Stimulated activated naive B cell treated with anti-CD40 and anti-IgM and Interleukin-4, amounts not matched to agents 10 μg/mL and 1 μg/mL and 100 μg/mL, for 72 hours (primary cell): ENCODE measurements around the gene POU4F3.
"Not testable (repeated sequence)": the region's sequence is repeated elsewhere in the genome, so short reads cannot be mapped to it uniquely, and the experiment has no call there.

ENCODE experiments used
- ATAC-seq, 2 donors: fragments of 150-1000 bp; cut with Tn5 transposase; replicated peaks; 2 replicates each; pipeline ENCODE4 v1.10.0; 2021; ENCODE audit warnings: moderate library complexity in 1 of 2
- DNase-seq: peaks from one replicate; pipeline ENCODE4 v3.0.0; 2021
- H3K27ac Mint-ChIP-seq: one replicate; pipeline ENCODE4 v1.8.0; 2022; ENCODE audit warnings: mild to moderate bottlenecking, mixed read lengths
- H3K27me3 Mint-ChIP-seq, 2 donors: one replicate each; pipeline ENCODE4 v1.8.0; 2022; ENCODE audit warnings: mixed read lengths in 2 of 2
- H3K36me3 Mint-ChIP-seq, 2 donors: one replicate each; pipeline ENCODE4 v1.8.0; 2022; ENCODE audit warnings: mixed read lengths in 2 of 2, mild to moderate bottlenecking in 1 of 2
- H3K4me1 Mint-ChIP-seq, 2 donors: one replicate each; pipeline ENCODE4 v1.8.0; 2022; ENCODE audit warnings: mixed read lengths in 2 of 2, mild to moderate bottlenecking in 1 of 2
- H3K4me3 Mint-ChIP-seq, 2 donors: one replicate each; pipeline ENCODE4 v1.8.0; 2022; ENCODE audit warnings: mild to moderate bottlenecking in 2 of 2, mixed read lengths in 2 of 2, moderate library complexity in 1 of 2
- H3K9me3 Mint-ChIP-seq, 2 donors: one replicate each; pipeline ENCODE4 v1.8.0; 2022; ENCODE audit warnings: mixed read lengths in 2 of 2, mild to moderate bottlenecking in 1 of 2

The POU4F3 gene, protein sequence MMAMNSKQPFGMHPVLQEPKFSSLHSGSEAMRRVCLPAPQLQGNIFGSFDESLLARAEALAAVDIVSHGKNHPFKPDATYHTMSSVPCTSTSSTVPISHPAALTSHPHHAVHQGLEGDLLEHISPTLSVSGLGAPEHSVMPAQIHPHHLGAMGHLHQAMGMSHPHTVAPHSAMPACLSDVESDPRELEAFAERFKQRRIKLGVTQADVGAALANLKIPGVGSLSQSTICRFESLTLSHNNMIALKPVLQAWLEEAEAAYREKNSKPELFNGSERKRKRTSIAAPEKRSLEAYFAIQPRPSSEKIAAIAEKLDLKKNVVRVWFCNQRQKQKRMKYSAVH

DNA sequence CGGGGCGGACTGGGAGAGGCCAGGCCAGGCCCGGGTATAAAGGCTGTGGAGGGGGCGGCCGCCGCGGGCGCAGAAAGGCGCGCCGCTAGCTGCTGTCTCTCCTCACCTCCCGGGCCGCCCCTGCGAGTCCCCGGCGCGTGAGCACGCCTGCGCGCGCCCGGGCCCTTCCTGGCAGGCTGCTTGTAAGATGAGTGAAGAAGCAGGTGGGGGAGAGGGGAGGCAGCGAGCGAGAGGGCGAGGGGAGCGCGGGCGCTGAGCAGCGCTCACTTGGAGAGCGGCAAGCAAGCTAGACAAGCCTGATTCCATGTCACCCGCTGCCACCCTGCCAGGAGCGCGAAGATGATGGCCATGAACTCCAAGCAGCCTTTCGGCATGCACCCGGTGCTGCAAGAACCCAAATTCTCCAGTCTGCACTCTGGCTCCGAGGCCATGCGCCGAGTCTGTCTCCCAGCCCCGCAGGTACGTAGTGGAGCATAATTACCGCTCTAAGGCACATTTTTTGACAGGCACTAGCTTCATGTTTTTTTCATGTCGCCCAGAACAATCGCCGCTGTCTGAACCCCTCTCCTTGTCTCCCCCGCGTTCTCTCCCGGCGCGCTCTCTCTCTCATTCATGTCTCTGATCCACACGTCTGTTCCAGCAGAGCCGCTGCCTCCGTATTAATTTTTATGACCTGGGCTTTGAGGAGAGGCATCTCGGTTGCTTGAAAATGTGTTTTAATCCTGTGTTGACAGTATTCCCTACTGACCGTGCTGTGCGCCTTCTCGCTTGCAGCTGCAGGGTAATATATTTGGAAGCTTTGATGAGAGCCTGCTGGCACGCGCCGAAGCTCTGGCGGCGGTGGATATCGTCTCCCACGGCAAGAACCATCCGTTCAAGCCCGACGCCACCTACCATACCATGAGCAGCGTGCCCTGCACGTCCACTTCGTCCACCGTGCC lies at the start of gene POU4F3:
TSS of gene POU4F3 (plus strand) at position 66 of the 941 bp plus-strand sequence. CDS start at position 340, 274 bp downstream.
- Mint-ChIP-seq H3K27ac (peak within 1 kb of the TSS; percentile 89), H3K4me1 (peaks cover 22 to 41% of the 10 kb centered on the region in 2 donors), H3K4me3 (peak within 1 kb of the TSS; percentile 39 to 44), H3K36me3 (peaks cover 0 to 5% of the 10 kb centered on the region in 2 donors), H3K9me3 (peaks cover 0 to 5% of the 10 kb centered on the region in 2 donors), H3K27me3 (peaks cover 85 to 96% of the 10 kb centered on the region in 2 donors)
- DNase-seq: no peak
- ATAC-seq: no peak

DNA sequence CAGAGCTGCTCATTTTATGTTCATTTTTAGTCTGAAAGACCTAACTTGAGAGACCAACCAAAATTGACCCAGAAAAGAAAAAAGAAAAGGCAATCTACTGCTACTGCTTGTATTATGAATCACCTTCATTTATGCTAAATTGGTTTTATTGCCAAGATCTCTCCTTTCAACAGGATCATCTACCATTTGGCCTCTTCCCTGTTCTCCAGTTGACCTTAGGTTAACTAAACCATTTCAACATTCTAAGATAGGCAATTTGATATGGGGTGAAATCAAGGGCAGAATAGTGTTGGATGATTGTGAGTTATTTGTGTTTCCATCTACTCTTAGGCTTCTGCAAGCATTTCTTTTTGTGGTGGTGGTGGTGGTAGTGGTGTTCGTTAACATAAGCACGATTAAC lies 48.3 kb upstream of the POU4F3 start:
- H3K4me1 Mint-ChIP-seq: no peaks in the 10 kb centered on the region
- H3K27me3 Mint-ChIP-seq: no peaks in the 10 kb centered on the region
- H3K4me3 Mint-ChIP-seq: no peak overlapping the region
- no peak overlapping the region for H3K27ac Mint-ChIP-seq
- ATAC-seq (no peak), DNase-seq (no peak)
- no peaks in the 10 kb centered on the region for H3K9me3 Mint-ChIP-seq
- peaks cover 5 to 9% of the 10 kb centered on the region in 2 donors for H3K36me3 Mint-ChIP-seq

DNA sequence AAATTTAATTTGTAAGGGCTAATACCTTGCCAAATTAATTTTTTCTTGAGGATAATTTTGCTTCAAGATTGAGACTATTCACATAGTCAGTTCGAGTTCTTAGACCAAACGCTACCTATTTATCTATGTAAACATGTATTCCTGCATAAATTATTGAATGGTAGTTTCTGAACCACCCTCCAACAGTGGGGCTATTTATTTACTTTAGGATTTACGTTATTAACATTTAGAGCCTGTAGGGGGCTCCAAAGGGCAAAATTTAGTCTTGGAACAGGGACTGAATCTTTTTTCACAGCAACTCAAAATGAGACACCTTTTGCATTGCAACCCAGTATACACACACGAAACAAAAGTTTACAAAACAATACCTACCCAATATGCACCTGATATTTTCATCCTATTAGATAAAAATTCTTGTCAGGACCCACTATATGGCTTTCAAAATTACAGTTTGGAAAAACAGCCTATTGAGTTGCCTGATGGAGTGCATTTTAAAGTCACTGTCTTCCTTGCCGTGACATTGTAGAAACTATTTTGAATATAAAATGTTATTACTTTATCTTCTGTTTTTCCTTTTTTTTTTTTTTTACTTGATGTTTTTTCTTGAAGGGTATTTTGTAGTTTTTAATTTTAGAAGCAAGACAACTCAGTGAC lies 47.1 kb upstream of the POU4F3 start:
- peaks cover 3 to 9% of the 10 kb centered on the region in 2 donors for H3K36me3 Mint-ChIP-seq
- DNase-seq (no peak), ATAC-seq (peak; percentile 68)
- H3K27me3 Mint-ChIP-seq: no peaks in the 10 kb centered on the region
- H3K9me3 Mint-ChIP-seq: no peaks in the 10 kb centered on the region
- no peaks in the 10 kb centered on the region for H3K4me1 Mint-ChIP-seq
- H3K27ac Mint-ChIP-seq: no peak overlapping the region
- H3K4me3 Mint-ChIP-seq: no peak overlapping the region

DNA sequence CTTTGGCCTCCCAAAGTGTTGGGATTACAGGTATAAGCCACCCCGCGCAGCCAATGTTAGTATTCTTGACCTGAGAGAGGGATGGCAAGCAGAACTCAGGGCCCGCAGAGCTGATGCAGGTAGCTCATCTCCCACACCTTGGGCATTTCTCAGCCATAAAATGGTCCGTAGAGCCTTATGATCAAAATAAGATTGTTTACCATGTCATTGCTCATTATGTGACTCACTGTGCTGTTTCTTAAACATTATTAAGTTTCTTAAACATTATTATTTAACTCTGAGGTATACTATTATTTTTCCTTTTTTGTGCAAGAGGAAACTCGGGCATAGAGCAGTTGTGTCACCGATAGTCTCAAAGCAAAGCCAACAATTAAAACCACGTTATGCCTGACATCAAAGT lies 42.4 kb upstream of the POU4F3 start:
- Mint-ChIP-seq H3K36me3 (no peaks in the 10 kb centered on the region), H3K4me1 (no peaks in the 10 kb centered on the region), H3K4me3 (no peak overlapping the region)

DNA sequence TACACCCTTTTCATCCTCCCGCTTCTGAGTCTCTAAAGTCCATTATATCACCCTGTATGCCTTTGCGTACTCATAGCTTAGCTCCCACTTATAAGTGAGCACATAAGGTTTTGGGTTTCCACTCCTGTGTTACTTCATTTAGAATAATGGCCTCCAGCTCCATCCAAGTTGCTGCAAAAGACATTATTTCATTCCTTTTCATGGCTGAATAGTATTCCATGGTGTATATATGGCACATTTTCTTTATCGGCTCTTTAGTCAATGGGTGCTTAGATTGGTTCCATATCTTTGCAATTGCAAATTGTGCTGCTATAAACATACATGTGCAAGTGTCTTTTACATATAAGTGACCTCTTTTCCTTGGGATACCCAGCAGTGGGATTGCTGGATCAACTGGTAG lies 39.7 kb upstream of the POU4F3 start:
- not testable (repeated sequence) for H3K4me1 Mint-ChIP-seq, ATAC-seq, H3K27me3 Mint-ChIP-seq, H3K36me3 Mint-ChIP-seq, H3K4me3 Mint-ChIP-seq, H3K27ac Mint-ChIP-seq, DNase-seq, H3K9me3 Mint-ChIP-seq

More for the DNA sequence above, 42.4 kb upstream of the POU4F3 start:
- DNase-seq (no peak), ATAC-seq (no peak)
- H3K9me3 Mint-ChIP-seq: no peaks in the 10 kb centered on the region
- no peaks in the 10 kb centered on the region for H3K27me3 Mint-ChIP-seq
- H3K27ac Mint-ChIP-seq: no peak overlapping the region

DNA sequence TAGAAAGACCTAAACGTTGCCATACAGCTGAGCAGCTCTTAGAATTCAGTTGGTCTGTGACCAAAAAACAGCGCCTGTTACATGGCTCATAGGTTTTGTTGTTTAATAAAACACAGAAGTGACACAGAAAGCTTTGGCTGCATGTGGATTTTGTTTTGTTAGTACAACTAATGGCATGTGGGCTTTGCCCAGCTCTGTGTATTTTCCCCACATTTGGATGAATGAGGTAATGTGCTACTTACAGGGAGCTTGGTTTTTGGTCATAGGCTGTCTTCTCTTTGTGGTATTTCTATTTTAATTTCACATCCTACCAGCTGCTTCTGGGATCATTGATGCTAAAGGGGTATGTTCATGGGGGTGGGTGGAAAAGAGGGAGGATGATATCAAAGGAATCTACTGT lies 37.0 kb upstream of the POU4F3 start:
- no peak for ATAC-seq
- Mint-ChIP-seq H3K36me3 (no peaks in the 10 kb centered on the region), H3K27me3 (peaks cover 10 to 18% of the 10 kb centered on the region in 2 donors), H3K9me3 (no peaks in the 10 kb centered on the region), H3K27ac (no peak overlapping the region), H3K4me1 (no peaks in the 10 kb centered on the region), H3K4me3 (no peak overlapping the region)
- no peak for DNase-seq

DNA sequence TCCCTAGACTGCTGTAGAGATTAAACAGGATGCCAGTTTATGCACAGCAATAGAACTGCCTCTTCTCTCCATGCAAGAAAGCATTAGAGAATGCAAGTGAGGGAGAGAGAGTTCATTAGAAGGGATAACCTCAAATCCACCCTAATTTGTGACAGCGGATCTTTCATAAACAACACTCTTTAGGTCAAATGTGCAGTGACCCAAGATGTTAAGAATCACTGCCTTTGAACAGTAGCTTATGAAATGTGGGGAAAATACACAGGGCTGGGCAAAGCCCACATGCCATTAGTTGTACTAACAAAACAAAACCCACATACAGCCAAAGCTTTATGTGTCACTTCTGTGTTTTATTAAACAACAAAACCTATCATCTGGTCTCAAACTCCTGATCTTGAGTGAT lies 36.2 kb upstream of the POU4F3 start:
- no peak overlapping the region for H3K27ac Mint-ChIP-seq
- H3K9me3 Mint-ChIP-seq: no peaks in the 10 kb centered on the region
- H3K27me3 Mint-ChIP-seq: peaks cover 12 to 21% of the 10 kb centered on the region in 2 donors
- DNase-seq: no peak
- ATAC-seq: no peak
- H3K4me1 Mint-ChIP-seq: no peaks in the 10 kb centered on the region
- no peaks in the 10 kb centered on the region for H3K36me3 Mint-ChIP-seq
- H3K4me3 Mint-ChIP-seq: no peak overlapping the region

DNA sequence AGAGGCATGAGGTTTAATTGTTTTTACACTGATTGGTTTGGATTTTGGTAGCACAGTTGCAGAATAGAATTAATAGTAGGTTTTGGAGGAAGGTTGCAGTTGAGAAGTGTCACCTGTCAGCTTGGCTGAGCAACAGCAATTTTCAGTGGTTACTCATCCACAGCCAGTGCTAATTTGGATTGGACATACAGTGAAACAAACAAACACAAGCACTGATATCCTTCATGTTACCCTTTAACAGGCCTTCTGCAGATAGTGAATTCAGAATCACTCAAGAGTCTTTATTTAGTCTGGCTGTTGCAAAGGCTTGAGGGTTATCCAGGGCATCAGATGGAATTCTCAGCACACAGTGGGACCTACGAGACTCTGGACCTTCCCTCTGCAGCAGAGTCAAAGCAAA lies 31.8 kb upstream of the POU4F3 start:
- no peak overlapping the region for H3K4me3 Mint-ChIP-seq
- H3K27me3 Mint-ChIP-seq: peaks cover 15 to 23% of the 10 kb centered on the region in 2 donors
- ATAC-seq (no peak), DNase-seq (no peak)
- no peaks in the 10 kb centered on the region for H3K4me1 Mint-ChIP-seq
- H3K36me3 Mint-ChIP-seq: no peaks in the 10 kb centered on the region
- no peak overlapping the region for H3K27ac Mint-ChIP-seq
- H3K9me3 Mint-ChIP-seq: no peaks in the 10 kb centered on the region

DNA sequence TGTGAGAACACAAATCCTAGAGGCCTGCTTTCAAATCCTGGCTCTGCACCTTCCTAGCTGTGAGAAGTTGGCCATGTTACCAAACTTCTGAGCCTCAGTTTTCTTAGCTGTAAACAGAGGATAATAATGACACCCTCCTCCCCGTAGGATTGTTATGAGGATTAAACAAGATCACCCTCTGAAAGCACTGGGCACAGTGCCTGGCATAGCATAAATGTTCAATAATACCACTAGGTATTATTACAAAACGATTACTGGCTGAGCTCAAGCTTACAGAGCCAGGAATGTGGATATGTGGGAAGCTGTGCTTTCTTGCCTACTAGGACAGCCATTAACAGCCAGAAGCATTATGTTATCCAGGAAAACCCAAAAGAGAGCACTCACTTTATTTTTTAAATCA lies 30.8 kb upstream of the POU4F3 start:
- no peak overlapping the region for H3K27ac Mint-ChIP-seq
- no peaks in the 10 kb centered on the region for H3K9me3 Mint-ChIP-seq
- no peak overlapping the region for H3K4me3 Mint-ChIP-seq
- H3K36me3 Mint-ChIP-seq: no peaks in the 10 kb centered on the region
- ATAC-seq (no peak), DNase-seq (no peak)
- peaks cover 0 to 2% of the 10 kb centered on the region in 2 donors for H3K4me1 Mint-ChIP-seq
- H3K27me3 Mint-ChIP-seq: peaks cover 14 to 22% of the 10 kb centered on the region in 2 donors

DNA sequence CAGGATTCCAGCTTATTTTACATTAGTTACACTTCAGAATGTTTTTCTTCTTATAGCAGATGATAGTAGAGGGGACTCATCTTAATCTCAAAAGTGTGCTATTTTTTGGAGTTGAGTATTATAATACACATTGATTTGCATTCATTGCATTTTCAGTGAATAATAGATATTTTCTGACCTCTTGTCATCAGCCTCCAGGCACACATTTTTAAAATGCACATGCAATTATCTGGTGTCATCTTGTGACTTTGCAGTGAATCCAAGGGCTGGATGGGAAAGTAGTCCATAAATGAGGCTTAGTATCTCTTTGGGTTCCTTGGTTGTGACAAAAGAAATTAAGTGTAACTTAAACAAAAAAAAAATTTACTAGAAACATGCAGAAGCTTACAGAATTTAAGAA lies 28.1 kb upstream of the POU4F3 start:
- no peak for DNase-seq
- Mint-ChIP-seq H3K9me3 (no peaks in the 10 kb centered on the region), H3K4me3 (no peak overlapping the region), H3K36me3 (no peaks in the 10 kb centered on the region), H3K4me1 (peaks cover 0 to 11% of the 10 kb centered on the region in 2 donors), H3K27ac (no peak overlapping the region), H3K27me3 (peaks cover 27 to 34% of the 10 kb centered on the region in 2 donors)
- ATAC-seq: no peak

DNA sequence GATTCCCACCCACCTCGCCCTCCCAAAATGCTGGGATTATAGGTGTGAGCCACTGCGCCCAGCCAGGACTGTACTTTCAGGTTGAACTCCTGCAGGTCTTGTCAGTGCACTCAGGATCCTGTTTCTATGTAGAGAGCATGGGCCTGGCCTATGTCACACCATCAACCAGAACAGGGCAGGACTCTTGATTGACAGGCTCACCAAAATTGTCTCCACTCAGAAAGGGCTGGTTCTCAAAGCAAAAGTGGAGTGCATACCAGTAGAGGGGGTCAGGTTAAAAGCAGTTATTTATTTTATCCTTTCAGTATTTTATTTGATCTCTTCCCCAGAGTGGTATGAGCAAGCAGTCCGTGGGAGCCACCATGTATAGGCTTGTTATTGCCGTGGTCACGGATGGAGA lies 27.4 kb upstream of the POU4F3 start:
- peaks cover 0 to 11% of the 10 kb centered on the region in 2 donors for H3K4me1 Mint-ChIP-seq
- no peak overlapping the region for H3K4me3 Mint-ChIP-seq
- H3K9me3 Mint-ChIP-seq: no peaks in the 10 kb centered on the region
- no peak for DNase-seq
- peaks cover 30 to 36% of the 10 kb centered on the region in 2 donors for H3K27me3 Mint-ChIP-seq
- H3K27ac Mint-ChIP-seq: no peak overlapping the region
- no peaks in the 10 kb centered on the region for H3K36me3 Mint-ChIP-seq
- ATAC-seq: no peak

DNA sequence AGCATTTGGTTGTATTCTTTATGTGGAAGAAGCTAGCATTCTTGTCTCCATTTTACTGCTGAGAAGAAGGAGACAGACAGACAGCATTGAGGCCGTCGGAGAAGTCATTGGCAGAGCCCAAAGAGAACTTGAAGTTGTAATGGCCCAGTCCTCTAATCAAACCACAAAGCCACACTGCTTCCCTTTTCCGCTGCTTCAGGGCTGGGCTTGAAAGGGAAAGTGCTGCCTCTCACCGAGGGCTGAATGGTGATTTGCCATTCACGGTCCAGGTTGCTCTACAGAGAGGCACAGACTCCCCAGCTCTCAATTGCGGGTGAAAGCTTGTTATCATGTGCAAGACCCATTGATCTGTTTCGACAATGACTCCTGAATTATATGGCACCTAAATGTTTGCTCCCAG lies 25.6 kb upstream of the POU4F3 start:
- H3K27ac Mint-ChIP-seq: no peak overlapping the region
- H3K36me3 Mint-ChIP-seq: no peaks in the 10 kb centered on the region
- DNase-seq: no peak
- no peaks in the 10 kb centered on the region for H3K9me3 Mint-ChIP-seq
- peaks cover 0 to 11% of the 10 kb centered on the region in 2 donors for H3K4me1 Mint-ChIP-seq
- peaks cover 29 to 35% of the 10 kb centered on the region in 2 donors for H3K27me3 Mint-ChIP-seq
- ATAC-seq: peak; percentile 81 to 83
- no peak overlapping the region for H3K4me3 Mint-ChIP-seq

DNA sequence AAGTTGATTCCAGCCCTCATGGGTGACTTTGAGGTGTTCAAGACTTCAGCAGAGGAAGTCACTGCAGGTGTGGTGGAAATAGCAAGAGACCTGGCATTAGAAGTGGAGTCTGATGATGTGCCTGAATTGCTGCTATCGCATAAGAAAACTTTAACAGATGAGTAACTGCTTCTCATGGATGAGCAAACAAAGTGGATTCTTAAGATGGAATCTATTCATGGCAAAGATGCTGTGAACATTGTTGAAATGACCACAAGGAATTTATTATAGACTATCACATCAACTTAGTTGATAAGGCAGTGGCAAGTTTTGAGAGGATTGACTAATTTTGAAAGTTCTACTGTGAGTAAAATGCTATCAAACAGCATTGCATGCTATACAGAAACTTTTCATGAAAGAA lies 17.1 kb upstream of the POU4F3 start:
- no peak overlapping the region for H3K4me3 Mint-ChIP-seq
- H3K36me3 Mint-ChIP-seq: no peaks in the 10 kb centered on the region
- H3K27me3 Mint-ChIP-seq: peaks cover 14 to 23% of the 10 kb centered on the region in 2 donors
- no peaks in the 10 kb centered on the region for H3K9me3 Mint-ChIP-seq
- ATAC-seq (no peak), DNase-seq (no peak)
- no peak overlapping the region for H3K27ac Mint-ChIP-seq
- H3K4me1 Mint-ChIP-seq: no peaks in the 10 kb centered on the region

DNA sequence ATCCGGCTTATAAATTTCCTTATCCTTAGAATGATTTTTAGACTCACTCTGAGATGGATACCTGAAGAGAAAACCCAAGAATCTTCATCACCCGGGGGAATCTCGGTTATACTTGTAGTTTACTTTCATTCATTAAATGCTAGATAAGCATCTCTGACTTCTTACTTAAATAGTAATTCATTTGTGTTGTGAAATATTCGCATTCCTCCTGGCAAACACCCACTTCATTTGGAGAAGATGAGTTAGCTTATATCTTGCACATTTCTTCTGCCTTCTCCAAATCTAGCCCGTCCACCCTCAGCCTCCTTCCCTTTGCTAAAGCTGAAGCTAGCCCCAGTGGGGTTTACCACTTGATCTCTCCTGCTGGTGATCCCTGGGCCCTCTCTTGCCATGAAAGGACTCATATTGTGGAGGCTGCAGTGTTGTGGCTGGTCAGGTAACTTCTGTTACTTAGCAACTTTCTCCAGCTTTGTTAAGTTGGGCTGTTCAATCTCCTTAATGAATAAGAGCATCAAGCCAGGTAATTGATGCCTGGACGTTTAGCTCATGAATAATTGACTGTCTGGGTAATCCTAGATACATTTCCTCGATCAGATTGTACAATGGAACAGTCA lies 11.3 kb upstream of the POU4F3 start:
- H3K27ac Mint-ChIP-seq: no peak overlapping the region
- ATAC-seq (no peak), DNase-seq (no peak)
- no peaks in the 10 kb centered on the region for H3K36me3 Mint-ChIP-seq
- H3K4me1 Mint-ChIP-seq: no peaks in the 10 kb centered on the region
- H3K4me3 Mint-ChIP-seq: no peak overlapping the region
- H3K27me3 Mint-ChIP-seq: peaks cover 37 to 54% of the 10 kb centered on the region in 2 donors
- H3K9me3 Mint-ChIP-seq: peaks cover 0 to 2% of the 10 kb centered on the region in 2 donors
